Breast epithelium (tissue), 4 donors: ENCODE results near the gene SMIM24. TPM values are rescaled to one million over a fixed set of nuclear protein-coding genes. Genes with fewer than 3 reads are reported as not detected.
A peak's percentile ranks its signal among the peaks of the same experiment; 100 is the strongest.

Experiments used
- DNase-seq, 2 donors: peaks; one replicate each; pipeline ENCODE4 v3.0.0-alpha.2; 2019; ENCODE audit warnings: low spot score in 2 of 2
- H3K27ac ChIP-seq, 2 donors: fragments of 200-600 bp; sonication (generic) in 1 of 2; one replicate each; pipeline ENCODE4 v1.5.1; 2016 to 2019; ENCODE audit warnings: mild to moderate bottlenecking in 1 of 2
- H3K27me3 ChIP-seq, 2 donors: fragments of 200-600 bp; sonication (generic) in 1 of 2; one replicate each; pipeline versions ENCODE4 v1.5.1 to v1.6.0; 2017 to 2019; ENCODE audit warnings: control low read depth in 1 of 2, mild to moderate bottlenecking in 1 of 2
- H3K36me3 ChIP-seq: fragments of 200-600 bp; one replicate; pipeline ENCODE4 v1.5.1; 2019
- H3K4me1 ChIP-seq, 2 donors: fragments of 200-600 bp; sonication (generic); one replicate each; pipeline ENCODE4 v1.5.1; 2016 to 2019; ENCODE audit warnings: control low read depth in 1 of 2
- H3K4me3 ChIP-seq, 3 donors: fragments of 200-600 bp; sonication (generic); 1 replicate in 2 of 3; 2 replicates in 1 of 3; pipeline ENCODE4 v1.5.1; 2016 to 2019; ENCODE audit warnings: mild to moderate bottlenecking in 3 of 3, moderate library complexity in 2 of 3
- H3K9me3 ChIP-seq, 2 donors: fragments of 200-600 bp; sonication (generic) in 1 of 2; one replicate each; pipeline ENCODE4 v1.5.1; 2016 to 2019; ENCODE audit warnings: control low read depth in 1 of 2
- POLR2A ChIP-seq: fragments of 450-650 bp; IDR thresholded peaks from one replicate; pipeline ENCODE4 v1.6.1; 2016; ENCODE audit warnings: antibody characterized with exemption, mild to moderate bottlenecking, moderate library complexity
- POLR2AphosphoS5 ChIP-seq, 3 donors: sonication (generic); formaldehyde crosslinking; IDR thresholded peaks; one replicate each; pipeline ENCODE4 v1.6.1; 2017; ENCODE audit warnings: antibody characterized with exemption in 3 of 3
- intact Hi-C: fragments of 100-400 bp; cut with DNase I; formaldehyde crosslinking; loops from one replicate; pipeline ENCODE4 v1.15.1; 2023; ENCODE audit warnings: low total_unique reads
- total RNA-seq, 3 donors: library from RNA; depleted of rRNA; stranded (reverse); fragments of >200 nt; gene quantifications; one replicate each; pipeline ENCODE4 v1.1.0, GENCODE V29; 2016
- TF ChIP-seq, protein P1 (sequence below), 3 donors: fragments of 450-650 bp; IDR thresholded peaks; one replicate each; pipeline ENCODE4 v1.5.1; 2016 to 2017; ENCODE audit warnings: antibody characterized with exemption in 3 of 3, mild to moderate bottlenecking in 3 of 3, moderate library complexity in 3 of 3

Gene SMIM24
- total RNA-seq, 3 donors from 2014 or later = 2.0 to 6.7 TPM; not detected in 1

DNA sequence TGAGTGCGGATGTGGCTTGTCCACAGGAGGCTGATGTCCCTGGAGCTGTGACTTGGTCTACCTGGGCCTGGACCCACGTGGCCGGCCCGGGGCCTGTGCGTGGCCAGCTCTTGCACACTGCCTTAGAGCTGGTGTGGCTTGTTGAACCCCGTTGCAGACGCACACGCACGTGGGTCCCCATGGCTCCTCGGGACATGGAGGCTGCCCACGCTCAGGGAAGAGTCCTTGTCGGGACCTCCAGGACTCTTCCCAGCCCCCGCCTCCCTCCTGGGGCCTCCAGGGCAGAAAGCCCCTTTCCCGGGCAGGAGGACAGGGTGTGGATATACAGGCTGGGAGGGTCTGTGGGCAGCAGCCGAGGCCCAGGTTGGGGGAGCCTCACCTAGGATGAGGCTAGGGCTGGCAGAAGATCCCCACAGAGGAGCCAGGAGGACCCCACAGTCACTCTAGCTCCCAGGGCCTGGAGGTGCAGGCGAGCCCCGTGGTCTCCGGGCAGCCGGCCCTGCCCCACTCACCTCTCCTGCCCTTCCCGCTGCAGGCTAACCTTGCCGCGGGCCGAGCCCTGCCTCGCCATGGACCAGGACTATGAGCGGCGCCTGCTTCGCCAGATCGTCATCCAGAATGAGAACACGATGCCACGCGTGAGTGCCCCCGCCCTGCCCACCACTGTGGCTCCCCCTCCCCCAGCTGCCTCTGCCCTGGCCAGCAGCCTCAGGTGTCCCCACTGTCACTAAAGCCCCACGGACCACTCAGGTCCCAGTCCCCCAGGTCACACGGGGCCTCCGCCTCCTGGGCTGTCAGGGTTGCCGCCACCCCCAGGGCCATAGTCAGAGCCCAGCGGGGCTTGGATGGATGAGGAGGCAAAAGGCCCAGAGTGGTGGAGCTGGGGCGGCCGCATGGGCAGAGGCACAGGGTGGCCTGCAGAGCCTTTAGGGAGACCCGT lies 42.4 kb upstream of the SMIM24 start:
- Histone ChIP-seq H3K4me1 (no peaks in the 10 kb centered on the region), H3K4me3 (no peak overlapping the region), H3K27ac (no peak overlapping the region), H3K36me3 (peaks cover 4% of the 10 kb centered on the region), H3K9me3 (no peaks in the 10 kb centered on the region), H3K27me3 (no peaks in the 10 kb centered on the region)
- TF ChIP-seq, protein P1, sequence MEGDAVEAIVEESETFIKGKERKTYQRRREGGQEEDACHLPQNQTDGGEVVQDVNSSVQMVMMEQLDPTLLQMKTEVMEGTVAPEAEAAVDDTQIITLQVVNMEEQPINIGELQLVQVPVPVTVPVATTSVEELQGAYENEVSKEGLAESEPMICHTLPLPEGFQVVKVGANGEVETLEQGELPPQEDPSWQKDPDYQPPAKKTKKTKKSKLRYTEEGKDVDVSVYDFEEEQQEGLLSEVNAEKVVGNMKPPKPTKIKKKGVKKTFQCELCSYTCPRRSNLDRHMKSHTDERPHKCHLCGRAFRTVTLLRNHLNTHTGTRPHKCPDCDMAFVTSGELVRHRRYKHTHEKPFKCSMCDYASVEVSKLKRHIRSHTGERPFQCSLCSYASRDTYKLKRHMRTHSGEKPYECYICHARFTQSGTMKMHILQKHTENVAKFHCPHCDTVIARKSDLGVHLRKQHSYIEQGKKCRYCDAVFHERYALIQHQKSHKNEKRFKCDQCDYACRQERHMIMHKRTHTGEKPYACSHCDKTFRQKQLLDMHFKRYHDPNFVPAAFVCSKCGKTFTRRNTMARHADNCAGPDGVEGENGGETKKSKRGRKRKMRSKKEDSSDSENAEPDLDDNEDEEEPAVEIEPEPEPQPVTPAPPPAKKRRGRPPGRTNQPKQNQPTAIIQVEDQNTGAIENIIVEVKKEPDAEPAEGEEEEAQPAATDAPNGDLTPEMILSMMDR (IDR thresholded peaks at IDR 0.05) = no peak
- no peak for TF ChIP-seq POLR2AphosphoS5 (IDR thresholded peaks at IDR 0.05)
- no peak for TF ChIP-seq POLR2A
- DNase-seq = no peak
- intact Hi-C loops = no loop called here

DNA sequence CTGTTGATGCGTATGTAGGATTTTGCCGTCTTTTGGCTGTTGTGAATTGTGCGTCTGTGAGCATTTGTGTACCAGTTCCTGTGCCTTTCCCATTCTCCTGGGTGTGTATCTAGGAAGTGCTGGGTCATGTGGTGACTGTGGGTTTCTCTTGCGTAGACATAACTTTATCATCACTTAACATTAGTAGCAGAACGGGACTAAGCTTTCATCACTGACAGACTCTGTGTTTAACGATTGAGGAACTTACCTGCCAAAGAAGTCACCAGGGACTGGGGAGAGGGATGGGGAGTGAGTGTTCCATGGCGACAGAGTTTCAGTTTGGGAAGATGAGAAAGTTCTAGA lies 40.8 kb upstream of the SMIM24 start:
- Histone ChIP-seq H3K9me3 (no peaks in the 10 kb centered on the region), H3K4me1 (peaks cover 4 to 7% of the 10 kb centered on the region in 2 donors), H3K27ac (peak overlapping the region; percentile 55 to 69), H3K36me3 (no peaks in the 10 kb centered on the region), H3K27me3 (no peaks in the 10 kb centered on the region), H3K4me3 (no peak overlapping the region)
- intact Hi-C loops = no loop called here
- TF ChIP-seq, protein P1 (IDR thresholded peaks at IDR 0.05) = no peak
- TF ChIP-seq POLR2AphosphoS5 (IDR thresholded peaks at IDR 0.05) (peak in 1 of 3 donors; percentile 15), POLR2A (no peak)
- DNase-seq = no peak

DNA sequence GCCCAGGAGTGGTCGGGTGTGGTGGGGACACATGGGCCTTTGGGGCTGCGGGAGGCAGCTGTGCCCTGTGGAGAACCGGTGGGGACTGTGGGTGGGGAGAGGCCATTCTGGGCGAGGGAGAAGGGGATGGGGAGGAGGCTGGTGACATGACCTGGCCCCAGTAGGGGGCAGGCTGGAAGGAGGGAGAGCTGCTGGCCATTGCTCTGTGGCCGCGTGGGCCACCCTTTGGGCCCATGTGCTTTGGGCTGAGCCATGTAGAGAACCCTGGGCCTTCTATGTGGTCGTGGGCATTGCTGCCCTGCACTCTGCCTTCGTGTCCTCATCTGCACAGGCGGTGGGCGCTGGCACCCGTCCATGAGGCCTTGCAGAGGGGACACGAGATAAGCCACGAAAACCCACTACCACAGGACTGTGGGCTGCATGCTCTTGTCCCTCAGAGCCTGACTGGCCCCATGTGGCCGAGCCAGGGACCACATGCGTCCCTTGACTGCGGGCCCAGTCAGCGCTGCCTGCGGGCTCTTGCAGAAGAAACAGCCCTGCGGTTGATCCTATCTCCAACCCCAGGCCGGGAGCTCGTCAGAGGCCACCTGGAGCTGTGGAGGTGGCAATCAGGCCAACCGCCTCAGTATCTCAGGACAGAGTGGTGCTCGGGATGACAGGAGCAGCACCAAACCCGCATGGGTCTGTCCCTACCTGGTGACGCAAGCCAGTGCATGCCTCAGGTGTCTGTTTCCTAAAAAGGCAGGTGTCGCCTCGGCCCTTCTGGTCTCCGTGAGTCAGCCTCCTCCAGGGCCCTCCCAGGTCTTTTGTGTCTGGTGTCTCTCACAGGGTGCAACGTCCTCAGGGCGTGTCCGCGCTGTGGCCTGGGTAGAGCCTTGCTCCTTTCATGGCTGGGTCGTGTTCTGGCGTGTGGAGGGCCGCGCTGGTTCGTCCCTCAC lies 40.1 kb upstream of the SMIM24 start:
- DNase-seq = peak; percentile 76 to 78
- H3K27me3 ChIP-seq = no peaks in the 10 kb centered on the region
- H3K36me3 ChIP-seq = no peaks in the 10 kb centered on the region
- intact Hi-C loops = no loop called here
- H3K9me3 ChIP-seq = no peaks in the 10 kb centered on the region
- TF ChIP-seq, protein P1 (IDR thresholded peaks at IDR 0.05) = peak in 2 of 3 donors; percentile 21 to 28
- TF ChIP-seq POLR2A = no peak
- no peak overlapping the region for H3K4me3 ChIP-seq
- peak overlapping the region; percentile 55 to 69 for H3K27ac ChIP-seq
- H3K4me1 ChIP-seq = peaks cover 4 to 7% of the 10 kb centered on the region in 2 donors

DNA sequence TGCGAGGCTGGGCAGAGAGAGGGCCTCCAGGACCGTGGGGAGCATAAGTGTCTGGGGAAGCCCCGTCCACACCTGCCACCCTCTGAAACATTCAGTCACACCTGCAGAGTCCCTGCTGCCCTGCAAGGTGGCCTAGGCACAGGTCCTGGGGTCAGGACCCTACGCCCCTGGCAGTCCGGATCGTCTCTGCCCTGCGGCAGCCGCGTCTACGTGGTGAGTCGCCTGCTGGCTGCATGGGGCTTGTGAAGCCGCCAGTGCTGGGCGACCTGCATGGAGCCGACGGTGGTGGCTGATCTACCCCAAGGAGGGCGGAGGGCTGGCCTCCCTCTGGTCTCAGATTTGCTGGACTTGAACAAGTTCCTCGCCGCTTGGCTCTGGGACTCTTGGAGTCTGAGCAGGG lies 38.8 kb upstream of the SMIM24 start:
- DNase-seq = no peak
- no peak overlapping the region for H3K4me3 ChIP-seq
- no peak overlapping the region for H3K27ac ChIP-seq
- TF ChIP-seq POLR2A (no peak), POLR2AphosphoS5 (IDR thresholded peaks at IDR 0.05) (no peak)
- TF ChIP-seq, protein P1 (IDR thresholded peaks at IDR 0.05) = no peak
- no peaks in the 10 kb centered on the region for H3K27me3 ChIP-seq
- H3K36me3 ChIP-seq = no peaks in the 10 kb centered on the region
- intact Hi-C loops = no loop called here
- H3K4me1 ChIP-seq = peaks cover 4 to 7% of the 10 kb centered on the region in 2 donors
- H3K9me3 ChIP-seq = no peaks in the 10 kb centered on the region
